ENCODE results near the gene MKS1.

- TF ChIP-seq CTCF (IDR thresholded peaks at IDR 0.05) (no peak), POLR2A (IDR thresholded peaks at IDR 0.05) (no peak)
Measured at GRCh38 chr17:58184986-58185761, 33.9 kb downstream of the MKS1 start.
